Heart right ventricle (tissue), 16 donors: ENCODE results near the gene CHRNG. TPM values are rescaled to one million over a fixed set of nuclear protein-coding genes. Genes with fewer than 3 reads are reported as not detected.

Source experiments
- ATAC-seq, 8 donors: fragments of 200-7000 bp; cut with Tn5 transposase; one replicate each; pipeline ENCODE4 v1.9.1; 2020; ENCODE audit warnings: mild to moderate bottlenecking in 8 of 8, moderate library complexity in 8 of 8, moderate number of reproducible peaks in 1 of 8
- DNase-seq, 2 donors: peaks; one replicate each; pipeline ENCODE4 v3.0.0-alpha.2; 2020
- H3K27ac ChIP-seq, 10 donors: fragments of 200-600 bp; sonication (generic) in 2 of 10; one replicate each; pipeline versions ENCODE4 v1.5.0 to v1.8.0; 2020 to 2022; ENCODE audit warnings: mild to moderate bottlenecking in 3 of 10
- H3K27me3 ChIP-seq, 7 donors: fragments of 200-600 bp; one replicate each; pipeline ENCODE4 v1.8.0; 2021 to 2022; ENCODE audit warnings: mild to moderate bottlenecking in 2 of 7
- H3K36me3 ChIP-seq, 9 donors: fragments of 200-600 bp; sonication (generic) in 1 of 9; one replicate each; pipeline versions ENCODE4 v1.5.0 to v1.8.0; 2020 to 2022; ENCODE audit warnings: mild to moderate bottlenecking in 2 of 9
- H3K4me1 ChIP-seq, 9 donors: fragments of 200-600 bp; sonication (generic) in 1 of 9; one replicate each; pipeline versions ENCODE4 v1.5.0 to v1.8.0; 2020 to 2022; ENCODE audit warnings: mild to moderate bottlenecking in 4 of 9
- H3K4me3 ChIP-seq, 10 donors: fragments of 200-600 bp; sonication (generic) in 2 of 10; one replicate each; pipeline versions ENCODE4 v1.5.0 to v1.8.0; 2020 to 2022; ENCODE audit warnings: mild to moderate bottlenecking in 7 of 10, moderate library complexity in 2 of 10
- H3K9me3 ChIP-seq, 11 donors: fragments of 200-600 bp in 10 of 11; sonication (generic) in 2 of 11; one replicate each; pipeline versions ENCODE4 v1.5.0 to v1.8.0; 2013 to 2022; ENCODE audit warnings: mild to moderate bottlenecking in 2 of 11, control low read depth in 1 of 11, moderate library complexity in 1 of 11
- WGBS, 2 donors: extraction: QIAGEN DNeasy Blood & Tissue Kit; methylation state at CpG; one replicate each; pipeline ENCODE4 v1.1.7; 2013; ENCODE audit warnings: inconsistent platforms in 1 of 2; 5-methylcytosine and 5-hydroxymethylcytosine counted together
- intact Hi-C, 10 donors: fragments of 100-400 bp; cut with DNase I; formaldehyde crosslinking; loops; one replicate each; pipeline versions ENCODE4 v1.11.1 to v1.14.2; 2022
- polyA plus RNA-seq, 2 donors: library from polyadenylated mRNA; stranded (reverse); fragments of 200-250 nt; gene quantifications; one replicate each; pipeline ENCODE4 v1.2.3, GENCODE V29; 2013
- total RNA-seq, 10 donors: library from RNA; stranded (reverse); fragmentation: NEBNext Ultra II Directional in 3 of 10; extraction: Animal tissue kit (Norgen Biotek cat#: 25700) in 3 of 10; gene quantifications; one replicate each; pipeline versions ENCODE4 v1.2.1 to v1.2.4, GENCODE V29; 2021 to 2023
- TF ChIP-seq, protein P1 (sequence below), 9 donors: fragments of 200-600 bp; sonication (generic) in 2 of 9; IDR thresholded peaks; one replicate each; pipeline versions ENCODE4 v1.5.0 to v1.8.0; 2021 to 2022; ENCODE audit warnings: antibody characterized with exemption in 9 of 9, mild to moderate bottlenecking in 5 of 9, moderate library complexity in 1 of 9
- donor health status: Arrhythmogenic right ventricular cardiomyopathy.
- donor health status: ischemic (EF 13 %, LVEDD 7.1; RV severe dilation, severe dysfunction).
- donor health status: healthy with polysubstance abuse.
- donor health status: DM: no; HTN: yes; CAD: no.
- donor health status: DM: no; HTN: no; CAD: no.
- donor health status: ischemic (EF 25% LVEDD 6.9; RV normal size, moderate dysfunction).
- donor health status: ischemic (EF 25% LVEDD 5.7; RV mildly dilated, moderate dysfunction).
- donor health status: healthy.
- donor health status: DM: yes; HTN: yes; CAD: no.
- donor health status: Ischemic cardiomyopathy.
- donor health status: ischemic (EF 35%, LVEDD 5.7; RV mildly dilated, moderate dysfunction).
- donor health status: nonischemic (EF 11% LVEDD 7.7; RV severe dilation, severe dysfunction).
- donor health status: DM: yes; HTN: yes; CAD: no.
- donor health status: PGD.
- donor health status: ischemic (EF 29% LVEDD 5.4; RV normal size, mild dysfunction).
- donor health status: nonischemic (EF 23%, LVEDD 6.1; RV moderate dilation, normal function).

CHRNG gene
- total and polyA plus RNA-seq, 12 donors, result not detected

DNA sequence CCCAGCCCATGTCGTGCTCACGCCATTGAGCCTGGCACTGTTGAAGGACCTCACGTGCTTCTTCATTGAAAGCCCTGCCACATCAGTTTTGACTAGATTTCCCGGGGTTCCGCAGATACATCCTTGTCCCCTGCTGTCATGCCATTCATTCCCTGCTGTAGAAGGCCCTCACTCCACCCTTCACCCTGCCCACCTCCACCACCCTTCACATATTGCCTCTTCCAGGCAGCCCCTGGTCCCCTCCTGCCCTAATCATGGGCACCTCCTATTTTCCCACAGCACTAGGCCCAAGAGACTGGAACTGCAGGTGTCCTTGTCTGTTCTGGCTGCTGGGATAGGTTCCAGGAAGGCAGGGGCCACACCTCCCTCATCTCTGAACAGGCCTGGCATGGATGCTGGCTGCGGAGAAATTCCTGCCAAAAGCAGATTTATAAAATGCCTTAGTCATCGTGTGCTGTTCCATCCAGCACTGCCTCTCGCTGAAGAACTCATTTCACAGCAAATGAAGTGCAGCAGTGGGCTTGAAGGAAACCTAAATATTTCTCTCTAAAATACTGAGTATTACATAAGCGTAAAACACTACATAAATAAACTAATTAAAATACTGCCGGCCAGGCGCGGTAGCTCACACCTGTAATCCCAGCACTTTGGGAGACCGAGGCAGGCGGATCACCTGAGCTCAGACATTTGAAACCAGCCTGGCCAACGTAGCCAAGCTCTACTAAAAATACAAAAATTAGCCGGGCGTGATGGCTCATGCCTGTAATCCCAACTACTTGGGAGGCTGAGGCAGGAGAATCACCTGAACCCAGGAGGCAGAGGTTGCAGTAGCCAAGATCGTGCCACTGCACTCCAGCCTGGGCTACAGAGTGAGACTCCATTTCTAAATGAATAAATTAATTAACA, 49.4 kb downstream of the CHRNG start:
- peak; percentile 34 to 69 (median 50) for ATAC-seq
- peak overlapping the region in 2 of 10 donors; percentile 12 to 39 for H3K27ac ChIP-seq

DNA sequence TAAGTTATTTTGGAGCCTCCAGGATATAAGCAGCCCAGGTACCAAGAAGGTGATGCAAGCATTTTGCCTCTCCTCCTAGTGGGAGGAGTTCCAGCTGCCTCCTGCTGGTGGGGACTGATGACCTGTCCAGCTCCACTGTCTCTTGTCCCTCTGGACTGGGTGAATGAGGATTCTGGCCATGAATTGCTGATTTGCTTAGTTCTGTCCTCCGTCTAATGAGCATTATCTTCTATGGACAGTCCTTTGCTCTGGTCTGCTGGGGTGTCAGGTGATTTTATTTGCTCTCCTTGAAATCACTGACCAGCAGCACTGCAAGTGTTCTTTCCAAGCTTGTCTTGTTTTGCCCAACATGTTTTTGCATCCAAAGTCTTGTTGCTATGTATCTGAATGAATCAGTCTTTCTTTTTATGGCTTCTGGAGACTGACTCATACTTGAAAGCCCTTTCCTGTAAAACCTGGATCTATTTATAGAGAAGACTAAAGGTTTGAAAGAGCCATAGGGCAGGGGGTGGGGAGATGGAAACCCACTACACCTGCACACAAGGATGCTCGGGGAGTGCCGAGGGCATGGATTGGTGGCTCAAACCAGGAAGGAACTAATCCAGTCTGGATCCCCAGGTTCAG, 53.4 kb downstream of the CHRNG start:
- Histone ChIP-seq H3K27ac (peak overlapping the region in 5 of 10 donors; percentile 9 to 58 (median 39)), H3K36me3 (no peaks in the 10 kb centered on the region), H3K9me3 (peaks cover 0 to 8% (median 0%) of the 10 kb centered on the region in 11 donors), H3K4me1 (peaks cover 0 to 21% (median 14%) of the 10 kb centered on the region in 9 donors), H3K27me3 (no peaks in the 10 kb centered on the region), H3K4me3 (no peak overlapping the region)
- ATAC-seq (peak in 6 of 8 donors; percentile 43 to 71 (median 64)), DNase-seq (no peak)
- WGBS, 2 donors, result 81 to 90% methylated on average over 3 of the region's 3 CpGs
- intact Hi-C loops, result no loop called here
- TF ChIP-seq, protein P1, sequence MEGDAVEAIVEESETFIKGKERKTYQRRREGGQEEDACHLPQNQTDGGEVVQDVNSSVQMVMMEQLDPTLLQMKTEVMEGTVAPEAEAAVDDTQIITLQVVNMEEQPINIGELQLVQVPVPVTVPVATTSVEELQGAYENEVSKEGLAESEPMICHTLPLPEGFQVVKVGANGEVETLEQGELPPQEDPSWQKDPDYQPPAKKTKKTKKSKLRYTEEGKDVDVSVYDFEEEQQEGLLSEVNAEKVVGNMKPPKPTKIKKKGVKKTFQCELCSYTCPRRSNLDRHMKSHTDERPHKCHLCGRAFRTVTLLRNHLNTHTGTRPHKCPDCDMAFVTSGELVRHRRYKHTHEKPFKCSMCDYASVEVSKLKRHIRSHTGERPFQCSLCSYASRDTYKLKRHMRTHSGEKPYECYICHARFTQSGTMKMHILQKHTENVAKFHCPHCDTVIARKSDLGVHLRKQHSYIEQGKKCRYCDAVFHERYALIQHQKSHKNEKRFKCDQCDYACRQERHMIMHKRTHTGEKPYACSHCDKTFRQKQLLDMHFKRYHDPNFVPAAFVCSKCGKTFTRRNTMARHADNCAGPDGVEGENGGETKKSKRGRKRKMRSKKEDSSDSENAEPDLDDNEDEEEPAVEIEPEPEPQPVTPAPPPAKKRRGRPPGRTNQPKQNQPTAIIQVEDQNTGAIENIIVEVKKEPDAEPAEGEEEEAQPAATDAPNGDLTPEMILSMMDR (IDR thresholded peaks at IDR 0.05), result peak in 1 of 9 donors; percentile 6

More for the DNA sequence above, 49.4 kb downstream of the CHRNG start:
- peaks cover 0 to 7% (median 0%) of the 10 kb centered on the region in 11 donors for H3K9me3 ChIP-seq
- 78 to 85% methylated on average over 18 of the region's 18 CpGs for WGBS, 2 donors
- intact Hi-C loops, result loop anchor here in 1 of 10 donors (1.0 kb wide), 1 partner anchor 33 kb away; no protein-coding TSS in a partner anchor
- H3K27me3 ChIP-seq, result no peaks in the 10 kb centered on the region
- H3K4me1 ChIP-seq, result peaks cover 0 to 25% (median 15%) of the 10 kb centered on the region in 9 donors
- H3K4me3 ChIP-seq, result no peak overlapping the region
- peaks cover 0 to 9% (median 0%) of the 10 kb centered on the region in 9 donors for H3K36me3 ChIP-seq
- DNase-seq, result peak in 1 of 2 donors; percentile 36
- TF ChIP-seq, protein P1 (IDR thresholded peaks at IDR 0.05), result no peak

DNA sequence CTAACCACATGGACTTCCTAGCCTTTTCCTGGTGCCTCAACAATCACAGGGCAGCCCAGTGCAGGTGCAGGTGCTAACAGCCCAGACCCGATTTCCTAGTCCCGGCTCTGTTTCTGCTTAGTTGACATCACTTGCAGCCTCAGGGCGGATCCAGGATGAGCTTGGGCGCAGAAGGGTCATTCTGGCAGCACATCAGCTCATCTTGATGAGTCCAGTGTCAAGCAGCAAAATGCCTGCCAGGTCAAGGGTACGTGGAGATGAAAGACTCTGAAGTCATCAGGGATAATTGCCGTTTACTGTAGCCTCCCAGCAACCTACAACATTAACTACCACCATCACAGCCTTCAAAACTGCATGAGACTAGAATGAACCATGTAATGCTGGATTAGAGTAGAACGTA, 54.5 kb downstream of the CHRNG start:
- Histone ChIP-seq H3K27me3 (no peaks in the 10 kb centered on the region), H3K9me3 (peaks cover 0 to 8% (median 0%) of the 10 kb centered on the region in 11 donors), H3K27ac (no peak overlapping the region), H3K36me3 (no peaks in the 10 kb centered on the region), H3K4me3 (no peak overlapping the region), H3K4me1 (peaks cover 0 to 17% (median 8%) of the 10 kb centered on the region in 9 donors)
- TF ChIP-seq, protein P1 (IDR thresholded peaks at IDR 0.05), result no peak
- ATAC-seq (no peak), DNase-seq (no peak)
- intact Hi-C loops, result no loop called here
- 77 to 82% methylated on average over 7 of the region's 7 CpGs for WGBS, 2 donors

Other genes starting within 250 kb of the CHRNG start
- not detected for gene ALPP, start 160.9 kb upstream of the CHRNG start, total RNA-seq
- gene ALPP, start 160.9 kb upstream of the CHRNG start, polyA plus RNA-seq, result not detected
- not detected for gene ALPG, start 132.8 kb upstream of the CHRNG start, total RNA-seq
- gene ALPG, start 132.8 kb upstream of the CHRNG start, polyA plus RNA-seq, result not detected
- gene ALPI, start 83.5 kb upstream of the CHRNG start, total RNA-seq, result not detected
- gene ALPI, start 83.5 kb upstream of the CHRNG start, polyA plus RNA-seq, result not detected
- gene ECEL1, start 51.9 kb upstream of the CHRNG start, total RNA-seq, result under 1 TPM in 3 of 10 donors, not detected in 7; 0.23 to 0.46 (median 0.31) TPM
- gene ECEL1, start 51.9 kb upstream of the CHRNG start, polyA plus RNA-seq, result 1 to 10 TPM in 1 of 2 donors, not detected in 1; 1.5 TPM
- gene PRSS56, start 19.3 kb upstream of the CHRNG start, total RNA-seq, result under 1 TPM in 3 of 10 donors, not detected in 7; 0.12 to 0.35 (median 0.23) TPM
- gene PRSS56, start 19.3 kb upstream of the CHRNG start, polyA plus RNA-seq, result under 1 TPM in 1 of 2 donors, not detected in 1; 0.15 TPM
- under 1 TPM in 3 of 10 donors, not detected in 7; 0.12 to 0.57 (median 0.21) TPM for gene CHRND, start 13.5 kb upstream of the CHRNG start, total RNA-seq
- under 1 TPM in 1 of 2 donors, not detected in 1; 0.03 TPM for gene CHRND, start 13.5 kb upstream of the CHRNG start, polyA plus RNA-seq
- gene TIGD1, start 10.9 kb downstream of the CHRNG start, total RNA-seq, result 1 to 10 TPM; 1.4 to 2.6 (median 2.0) TPM
- gene TIGD1, start 10.9 kb downstream of the CHRNG start, polyA plus RNA-seq, result 1 to 10 TPM; 1.6 to 6.9 TPM
- 10 to 100 TPM; 30.3 to 58.1 (median 37.7) TPM for gene EIF4E2, start 11.0 kb downstream of the CHRNG start, total RNA-seq
- gene EIF4E2, start 11.0 kb downstream of the CHRNG start, polyA plus RNA-seq, result 10 to 100 TPM; 42.5 to 55.6 TPM
- 10 to 100 TPM in 9 of 10 donors, 1 to 10 TPM in 1; 8.1 to 33.8 (median 19.5) TPM for gene EFHD1, start 93.9 kb downstream of the CHRNG start, total RNA-seq
- 10 to 100 TPM; 11.7 to 36.2 TPM for gene EFHD1, start 93.9 kb downstream of the CHRNG start, polyA plus RNA-seq
- gene GIGYF2, start 157.6 kb downstream of the CHRNG start, total RNA-seq, result 10 to 100 TPM; 54.9 to 71.7 (median 66.5) TPM
- gene GIGYF2, start 157.6 kb downstream of the CHRNG start, polyA plus RNA-seq, result 10 to 100 TPM in 1 of 2 donors, 1 to 10 TPM in 1; 9.9 to 28.6 TPM
- gene KCNJ13, start 236.9 kb downstream of the CHRNG start, total RNA-seq, result not detected
- gene KCNJ13, start 236.9 kb downstream of the CHRNG start, polyA plus RNA-seq, result not detected